ENCODE measurements around the gene TAS2R50. TPM values are rescaled to one million over a fixed set of nuclear protein-coding genes. Genes with fewer than 3 reads are reported as not detected.

The TAS2R50 gene
- total RNA-seq, 1 donor from 2014 or later, result 12.1 TPM

DNA sequence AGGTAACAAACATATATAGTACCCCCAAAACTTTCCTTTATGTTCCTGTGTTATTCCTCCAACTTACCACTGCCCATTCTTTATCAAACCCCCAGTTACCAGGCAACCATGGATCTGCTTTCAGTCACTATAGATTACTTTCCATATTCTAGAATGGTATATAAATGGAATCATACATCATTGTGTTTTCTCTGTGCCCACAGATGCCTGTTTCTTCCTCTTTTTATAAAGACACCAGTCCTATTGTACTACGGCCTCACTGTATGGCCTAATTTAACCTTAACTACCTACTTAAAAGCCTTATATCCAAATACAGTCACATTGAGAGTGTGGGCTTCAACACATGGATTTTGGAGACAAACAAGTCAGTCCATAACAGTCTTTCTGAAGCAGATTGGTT lies 50.2 kb downstream of the TAS2R50 start:
- Histone ChIP-seq H3K27me3 (no peaks in the 10 kb centered on the region), H4K20me1 (ENCODE audit: low read depth) (no peaks in the 10 kb centered on the region), H3K9ac (no peak overlapping the region), H3F3A (ENCODE audit: low read depth) (no peaks in the 10 kb centered on the region), H3K4me3 (no peak overlapping the region), H3K9me3 (ENCODE audit: low read depth) (no peaks in the 10 kb centered on the region), H3K36me3 (no peaks in the 10 kb centered on the region), H3K4me1 (no peaks in the 10 kb centered on the region), H3K79me2 (ENCODE audit: low read depth) (no peaks in the 10 kb centered on the region), H3K4me2 (no peak overlapping the region), H2AFZ (replicated peaks) (no peak overlapping the region), H3K27ac (no peak overlapping the region)
- no peak overlapping the region for H3K27ac Mint-ChIP-seq
- H3K36me3 Mint-ChIP-seq, result peaks cover 2% of the 10 kb centered on the region
- TF ChIP-seq CTCF (IDR thresholded peaks at IDR 0.05) (no peak), EZH2phosphoT487 (IDR thresholded peaks at IDR 0.05) (no peak), EZH2 (IDR thresholded peaks at IDR 0.05) (no peak)
- H3K9me3 Mint-ChIP-seq, result no peaks in the 10 kb centered on the region
- peaks cover 4% of the 10 kb centered on the region for H3K27me3 Mint-ChIP-seq (ENCODE audit: insufficient read depth, low read depth)
- no peak for DNase-seq (ENCODE audit: low spot score)
- H3K4me1 Mint-ChIP-seq, result peaks cover 3% of the 10 kb centered on the region
- H3K4me3 Mint-ChIP-seq, result no peak overlapping the region

Other genes with a start within 250 kb of the TAS2R50 start
- not detected in 2 replicates for gene TAS2R7, start 184.3 kb downstream of the TAS2R50 start, total RNA-seq (ENCODE audit: low replicate concordance)
- 0.22 TPM in 1 of 2 replicates, not detected in the other for gene TAS2R8, start 179.6 kb downstream of the TAS2R50 start, total RNA-seq (ENCODE audit: low replicate concordance)
- gene TAS2R9, start 176.7 kb downstream of the TAS2R50 start, total RNA-seq (ENCODE audit: low replicate concordance), result not detected in 2 replicates
- gene TAS2R10, start 160.6 kb downstream of the TAS2R50 start, total RNA-seq (ENCODE audit: low replicate concordance), result 0.87 and 1.4 TPM in 2 replicates
- 0.69 and 2.6 TPM in 2 replicates for gene PRR4, start 137.4 kb downstream of the TAS2R50 start, total RNA-seq (ENCODE audit: low replicate concordance)
- 24.1 and 30.3 TPM in 2 replicates for gene PRH1, start 102.7 kb downstream of the TAS2R50 start, total RNA-seq (ENCODE audit: low replicate concordance)
- gene TAS2R13, start 77.3 kb downstream of the TAS2R50 start, total RNA-seq (ENCODE audit: low replicate concordance), result 2.0 and 2.4 TPM in 2 replicates
- gene PRH2, start 57.7 kb downstream of the TAS2R50 start, total RNA-seq (ENCODE audit: low replicate concordance), result not detected in 2 replicates
- gene TAS2R14, start 47.6 kb downstream of the TAS2R50 start, total RNA-seq (ENCODE audit: low replicate concordance), result 4.1 and 7.0 TPM in 2 replicates
- 6.4 and 7.4 TPM in 2 replicates for gene TAS2R20, start 11.4 kb upstream of the TAS2R50 start, total RNA-seq (ENCODE audit: low replicate concordance)
- gene TAS2R19, start 35.7 kb upstream of the TAS2R50 start, total RNA-seq (ENCODE audit: low replicate concordance), result 7.7 and 9.7 TPM in 2 replicates
- 7.8 and 13.2 TPM in 2 replicates for gene TAS2R31, start 44.5 kb upstream of the TAS2R50 start, total RNA-seq (ENCODE audit: low replicate concordance)
- 1.9 and 3.5 TPM in 2 replicates for gene TAS2R46, start 75.4 kb upstream of the TAS2R50 start, total RNA-seq (ENCODE audit: low replicate concordance)
- gene TAS2R43, start 105.4 kb upstream of the TAS2R50 start, total RNA-seq (ENCODE audit: low replicate concordance), result 2.5 and 4.0 TPM in 2 replicates
- 7.9 and 13.1 TPM in 2 replicates for gene TAS2R30, start 147.7 kb upstream of the TAS2R50 start, total RNA-seq (ENCODE audit: low replicate concordance)
- gene SMIM10L1, start 184.3 kb upstream of the TAS2R50 start, total RNA-seq (ENCODE audit: low replicate concordance), result 11.6 and 16.3 TPM in 2 replicates
- not detected in 2 replicates for gene TAS2R42, start 200.0 kb upstream of the TAS2R50 start, total RNA-seq (ENCODE audit: low replicate concordance)

Data from neural progenitor cell (in vitro differentiated cells).